ENCODE measurements around the gene KCNK4.
"Not testable (repeated sequence)": the region's sequence is repeated elsewhere in the genome, so short reads cannot be mapped to it uniquely, and the experiment has no call there.

Gene KCNK4

GRCh38 chr11:64292460-64293254, 1.6 kb downstream of the KCNK4 start:
- no peak for DNase-seq

GRCh38 chr11:64294774-64295173, 3.7 kb downstream of the KCNK4 start:
- no peak for DNase-seq

- no peak for DNase-seq
Observed at GRCh38 chr11:64295760-64296159, 4.7 kb downstream of the KCNK4 start.

- DNase-seq: no peak
Observed at GRCh38 chr11:64296236-64296635, 5.1 kb downstream of the KCNK4 start.

- no peak for DNase-seq
Observed at GRCh38 chr11:64296830-64297698, 6.0 kb downstream of the KCNK4 start.

GRCh38 chr11:64297699-64298358, 6.7 kb downstream of the KCNK4 start:
- no peak for DNase-seq

GRCh38 chr11:64298966-64299846, 8.1 kb downstream of the KCNK4 start:
- DNase-seq: no peak

- no peak for DNase-seq
Observed at GRCh38 chr11:64299847-64300648, 8.9 kb downstream of the KCNK4 start, which contains the start of gene CATSPERZ. CATSPERZ (plus strand) TSS chr11:64300358; CDS start chr11:64300411, 53 bp downstream.

GRCh38 chr11:64303109-64304031, 12.3 kb downstream of the KCNK4 start:
- DNase-seq: no peak

- DNase-seq: no peak
Observed at GRCh38 chr11:64304032-64304315, 12.9 kb downstream of the KCNK4 start.

- peak; percentile 83 to 97 for DNase-seq
Observed at GRCh38 chr11:64304316-64305072, 13.4 kb downstream of the KCNK4 start.

GRCh38 chr11:64305075-64305690, 14.1 kb downstream of the KCNK4 start, which contains the start of gene ESRRA:
ESRRA (plus strand) TSS chr11:64305524; CDS start chr11:64307180, 1,656 bp downstream.
- DNase-seq: peak; percentile 98 to 99

- DNase-seq: peak; percentile 42 to 43
Observed at GRCh38 chr11:64305691-64306562, 14.8 kb downstream of the KCNK4 start.

- DNase-seq: no peak
Observed at GRCh38 chr11:64306563-64306875, 15.4 kb downstream of the KCNK4 start.

GRCh38 chr11:64306876-64307622, 15.9 kb downstream of the KCNK4 start:
- DNase-seq: no peak

GRCh38 chr11:64307795-64308194, 16.7 kb downstream of the KCNK4 start:
- not testable (repeated sequence) for DNase-seq

GRCh38 chr11:64312947-64313346, 21.8 kb downstream of the KCNK4 start:
- no peak for DNase-seq

Data from inflammatory macrophage treated with lipopolysaccharide for 1 hour (primary cell).